ENCODE data around the gene KIRREL2. TPM values are rescaled to one million over a fixed set of nuclear protein-coding genes. Genes with fewer than 3 reads are reported as not detected.
"Not testable (repeated sequence)": the region's sequence is repeated elsewhere in the genome, so short reads cannot be mapped to it uniquely, and the experiment has no call there.

The KIRREL2 gene
- total RNA-seq, 1 donor from 2014 or later = 1.7 TPM

- H3K4me1 Mint-ChIP-seq (ENCODE audit: low read depth) = peaks cover 16% of the 10 kb centered on the region
Observed at GRCh38 chr19:35909684-35910035, 52.9 kb downstream of the KIRREL2 start.

GRCh38 chr19:35910355-35910754 lies 53.6 kb downstream of the KIRREL2 start:
- H3K36me3 Mint-ChIP-seq (ENCODE audit: low read depth); intact Hi-C loops (cut with micrococcal nuclease); H3K4me3 Mint-ChIP-seq; DNase-seq (ENCODE audit: low spot score); H3K9me3 Mint-ChIP-seq; H3K27me3 Mint-ChIP-seq (ENCODE audit: insufficient read depth); H3K27ac Mint-ChIP-seq: not testable (repeated sequence)
- peaks cover 11% of the 10 kb centered on the region for H3K4me1 Mint-ChIP-seq (ENCODE audit: low read depth)

More at GRCh38 chr19:35909684-35910035, 52.9 kb downstream of the KIRREL2 start:
- Mint-ChIP-seq H3K36me3 (ENCODE audit: low read depth) (no peaks in the 10 kb centered on the region), H3K27ac (no peak overlapping the region), H3K4me3 (no peak overlapping the region), H3K27me3 (ENCODE audit: insufficient read depth) (no peaks in the 10 kb centered on the region), H3K9me3 (no peaks in the 10 kb centered on the region)
- intact Hi-C loops (cut with micrococcal nuclease) = no loop called here
- DNase-seq (ENCODE audit: low spot score) = no peak

- Mint-ChIP-seq H3K36me3 (ENCODE audit: low read depth) (no peaks in the 10 kb centered on the region), H3K4me3 (no peak overlapping the region), H3K27me3 (ENCODE audit: insufficient read depth) (peaks cover 3% of the 10 kb centered on the region)
Observed at GRCh38 chr19:35911173-35911572, 54.5 kb downstream of the KIRREL2 start.

GRCh38 chr19:35911790-35912189 lies 55.1 kb downstream of the KIRREL2 start:
- H3K4me1 Mint-ChIP-seq (ENCODE audit: low read depth) = peaks cover 11% of the 10 kb centered on the region
- no peak overlapping the region for H3K4me3 Mint-ChIP-seq
- peaks cover 4% of the 10 kb centered on the region for H3K27me3 Mint-ChIP-seq (ENCODE audit: insufficient read depth)
- intact Hi-C loops (cut with micrococcal nuclease) = no loop called here
- H3K36me3 Mint-ChIP-seq (ENCODE audit: low read depth) = no peaks in the 10 kb centered on the region
- H3K27ac Mint-ChIP-seq = no peak overlapping the region
- no peaks in the 10 kb centered on the region for H3K9me3 Mint-ChIP-seq
- no peak for DNase-seq (ENCODE audit: low spot score)

More at GRCh38 chr19:35911173-35911572, 54.5 kb downstream of the KIRREL2 start:
- no peak for DNase-seq (ENCODE audit: low spot score)
- peaks cover 11% of the 10 kb centered on the region for H3K4me1 Mint-ChIP-seq (ENCODE audit: low read depth)
- intact Hi-C loops (cut with micrococcal nuclease) = no loop called here
- no peak overlapping the region for H3K27ac Mint-ChIP-seq
- no peaks in the 10 kb centered on the region for H3K9me3 Mint-ChIP-seq

- no peak overlapping the region for H3K27ac Mint-ChIP-seq
- intact Hi-C loops (cut with micrococcal nuclease) = no loop called here
- no peak overlapping the region for H3K4me3 Mint-ChIP-seq
Observed at GRCh38 chr19:35913589-35913988, 56.9 kb downstream of the KIRREL2 start.

GRCh38 chr19:35915443-35915842 lies 58.7 kb downstream of the KIRREL2 start:
- Mint-ChIP-seq H3K36me3 (ENCODE audit: low read depth) (no peaks in the 10 kb centered on the region), H3K4me3 (no peak overlapping the region), H3K27me3 (ENCODE audit: insufficient read depth) (peaks cover 6% of the 10 kb centered on the region), H3K27ac (no peak overlapping the region), H3K9me3 (no peaks in the 10 kb centered on the region), H3K4me1 (ENCODE audit: low read depth) (no peaks in the 10 kb centered on the region)
- DNase-seq (ENCODE audit: low spot score) = no peak
- intact Hi-C loops (cut with micrococcal nuclease) = loop anchor here (2.0 kb wide), 1 partner anchor 17 kb away; no protein-coding TSS in a partner anchor

More at GRCh38 chr19:35913589-35913988, 56.9 kb downstream of the KIRREL2 start:
- Mint-ChIP-seq H3K4me1 (ENCODE audit: low read depth) (peaks cover 11% of the 10 kb centered on the region), H3K9me3 (no peaks in the 10 kb centered on the region), H3K36me3 (ENCODE audit: low read depth) (no peaks in the 10 kb centered on the region), H3K27me3 (ENCODE audit: insufficient read depth) (peaks cover 4% of the 10 kb centered on the region)
- DNase-seq (ENCODE audit: low spot score) = no peak

Other genes starting within 250 kb of the KIRREL2 start
- gene HAUS5, start 244.2 kb upstream of the KIRREL2 start, total RNA-seq = 41.0 and 48.4 TPM in 2 replicates
- gene RBM42, start 227.9 kb upstream of the KIRREL2 start, total RNA-seq = 105 and 118 TPM in 2 replicates
- 0.98 and 1.0 TPM in 2 replicates for gene ETV2, start 215.2 kb upstream of the KIRREL2 start, total RNA-seq
- gene COX6B1, start 208.6 kb upstream of the KIRREL2 start, total RNA-seq = 434 and 451 TPM in 2 replicates
- gene UPK1A, start 190.4 kb upstream of the KIRREL2 start, total RNA-seq = 0.41 and 0.51 TPM in 2 replicates
- gene ZBTB32, start 152.4 kb upstream of the KIRREL2 start, total RNA-seq = 126 TPM in 2 replicates
- 61.9 and 65.2 TPM in 2 replicates for gene KMT2B, start 138.9 kb upstream of the KIRREL2 start, total RNA-seq
- 105 and 106 TPM in 2 replicates for gene IGFLR1, start 114.5 kb upstream of the KIRREL2 start, total RNA-seq
- gene U2AF1L4, start 111.5 kb upstream of the KIRREL2 start, total RNA-seq = 28.1 and 29.7 TPM in 2 replicates
- 50.6 and 54.6 TPM in 2 replicates for gene PSENEN, start 111.3 kb upstream of the KIRREL2 start, total RNA-seq
- gene LIN37, start 108.3 kb upstream of the KIRREL2 start, total RNA-seq = 9.3 and 9.8 TPM in 2 replicates
- 0.78 TPM in 1 of 2 replicates, not detected in the other for gene HSPB6, start 99.9 kb upstream of the KIRREL2 start, total RNA-seq
- gene PROSER3, start 98.7 kb upstream of the KIRREL2 start, total RNA-seq = 39.5 and 45.1 TPM in 2 replicates
- 24.5 and 25.8 TPM in 2 replicates for gene ARHGAP33, start 81.3 kb upstream of the KIRREL2 start, total RNA-seq
- gene PRODH2, start 44.1 kb upstream of the KIRREL2 start, total RNA-seq = not detected in 2 replicates
- 0.05 TPM in 1 of 2 replicates, not detected in the other for gene NPHS1, start 4.4 kb upstream of the KIRREL2 start, total RNA-seq
- gene APLP1, start 11.7 kb downstream of the KIRREL2 start, total RNA-seq = 2.3 and 2.4 TPM in 2 replicates
- 163 and 164 TPM in 2 replicates for gene NFKBID, start 43.6 kb downstream of the KIRREL2 start, total RNA-seq
- gene HCST, start 45.6 kb downstream of the KIRREL2 start, total RNA-seq = 58.5 and 62.2 TPM in 2 replicates
- gene TYROBP, start 51.4 kb downstream of the KIRREL2 start, total RNA-seq = not detected in 2 replicates
- 11.6 and 13.6 TPM in 2 replicates for gene LRFN3, start 79.5 kb downstream of the KIRREL2 start, total RNA-seq
- 21.2 and 24.5 TPM in 2 replicates for gene SDHAF1, start 138.3 kb downstream of the KIRREL2 start, total RNA-seq
- gene SYNE4, start 151.9 kb downstream of the KIRREL2 start, total RNA-seq = 1.7 and 1.8 TPM in 2 replicates
- 48.3 and 60.6 TPM in 2 replicates for gene ALKBH6, start 157.3 kb downstream of the KIRREL2 start, total RNA-seq
- gene CLIP3, start 176.0 kb downstream of the KIRREL2 start, total RNA-seq = 2.2 and 4.4 TPM in 2 replicates
- 1.6 TPM in 2 replicates for gene THAP8, start 197.4 kb downstream of the KIRREL2 start, total RNA-seq
- 22.0 and 24.9 TPM in 2 replicates for gene WDR62, start 198.0 kb downstream of the KIRREL2 start, total RNA-seq